Mesangial cell (primary cell): ENCODE results near the gene MAGEB3. TPM values are rescaled to one million over a fixed set of nuclear protein-coding genes. Genes with fewer than 3 reads are reported as not detected.

Experiments
- total RNA-seq: library from RNA; depleted of rRNA; stranded (reverse); fragments of >200 nt; gene quantifications from 2 replicates; pipeline ENCODE4 v1.2.3, GENCODE V29; 2015

MAGEB3 gene
- not detected in 2 replicates for total RNA-seq

DNA sequence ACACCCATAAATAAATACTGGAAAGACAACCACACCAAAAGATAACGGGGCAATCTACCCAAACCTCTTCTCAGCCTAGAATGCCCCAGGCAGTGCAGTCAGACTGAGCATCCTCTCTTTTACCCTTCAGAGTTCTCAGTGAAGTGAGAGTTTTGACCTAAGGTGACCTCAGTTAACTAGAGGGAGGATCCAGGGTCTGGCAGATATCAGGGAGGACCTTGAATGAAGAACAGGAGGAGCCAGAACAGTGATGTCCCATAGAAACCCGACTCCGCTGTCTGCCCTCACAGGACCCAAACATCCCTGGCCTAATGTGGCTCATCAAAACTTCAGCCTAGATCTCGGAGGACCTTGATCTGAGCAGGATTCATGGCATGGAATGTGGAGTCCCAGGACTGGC is at the start of gene MAGEB3:
Gene MAGEB3, plus strand, starts transcription at position 263 of the 400 bp plus-strand sequence. CDS start 5,268 bp downstream, outside the sequence.

DNA sequence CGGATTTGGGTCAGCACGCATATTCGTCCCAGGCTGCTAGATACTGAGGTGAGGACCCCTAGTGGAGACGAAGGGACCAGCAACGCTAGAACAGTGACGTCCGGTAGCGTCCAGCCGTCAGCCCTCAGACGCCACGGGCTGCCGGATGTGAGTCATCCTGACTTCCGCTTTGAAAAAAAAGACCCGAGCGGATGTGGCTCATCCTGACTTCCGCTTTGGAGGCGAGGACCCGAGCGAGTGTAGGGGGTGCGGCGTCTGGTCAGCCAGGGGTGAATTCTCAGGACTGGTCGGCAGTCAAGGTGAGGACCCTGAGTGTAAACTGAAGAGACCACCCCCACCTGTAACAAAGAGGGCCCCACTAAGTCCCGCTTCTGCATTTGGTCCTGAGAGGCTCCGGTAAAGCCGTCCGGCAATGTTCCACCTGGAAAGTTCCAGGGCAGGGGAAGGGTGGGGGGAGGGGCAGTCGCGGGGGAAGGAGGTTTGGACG is 15.1 kb upstream of the MAGEB3 start, which contains the start of gene MAGEB2:
Gene MAGEB2, plus strand, starts transcription at position 207 of the 487 bp plus-strand sequence. CDS start 3,018 bp downstream, outside the sequence.

GRCh38 chrX:30241724-30242415 is 11.4 kb downstream of the MAGEB3 start, which contains the start of gene MAGEB4:
Gene MAGEB4 (plus strand): TSS chrX:30242000. CDS start chrX:30242136, 136 bp downstream.

GRCh38 chrX:30246769-30247489 is 16.5 kb downstream of the MAGEB3 start, which contains the start of gene MAGEB1:
Gene MAGEB1 (plus strand): TSS chrX:30247146. CDS start chrX:30250494, 3,348 bp downstream.

Other genes starting within 250 kb of the MAGEB3 start
- gene MAGEB2, start 15.1 kb upstream of the MAGEB3 start, total RNA-seq: not detected in 2 replicates
- gene MAGEB4, start 11.3 kb downstream of the MAGEB3 start, total RNA-seq: not detected in 2 replicates
- gene MAGEB1, start 16.5 kb downstream of the MAGEB3 start, total RNA-seq: not detected in 2 replicates
- 0.38 and 0.65 TPM in 2 replicates for gene NR0B1, start 78.7 kb downstream of the MAGEB3 start, total RNA-seq